GM12892 (cell line): Measurements from ENCODE around the gene TRIM33.

Source experiments
- DNase-seq: peaks from one replicate; pipeline ENCODE4 v3.0.0; 2011; ENCODE audit not compliant: insufficient read length
- FAIRE-seq: peaks from 2 replicates; lab custom pipeline; 2011; peaks lifted over from hg19 to GRCh38; lab: Jason Lieb, UNC
- POLR2A ChIP-seq: IDR thresholded peaks from 2 replicates; pipeline ENCODE4 v1.6.1; 2011; ENCODE audit warnings: low read depth, low read length, control low read depth
- POLR2AphosphoS5 ChIP-seq: IDR thresholded peaks from 2 replicates; pipeline ENCODE4 v1.6.1; 2011; ENCODE audit warnings: low read depth, low read length, control low read depth
- TAF1 ChIP-seq: IDR thresholded peaks from 2 replicates; pipeline ENCODE4 v1.6.1; 2011; ENCODE audit warnings: low read depth, mild to moderate bottlenecking, control low read depth, low read length, borderline replicate concordance

Gene TRIM33

GRCh38 chr1:114509596-114510273 is 1.3 kb downstream of the TRIM33 start:
- TF ChIP-seq TAF1 (no peak), POLR2AphosphoS5 (no peak), POLR2A (no peak)
- no peak for FAIRE-seq
- no peak for DNase-seq

- no peak for DNase-seq
- TF ChIP-seq TAF1 (no peak), POLR2A (no peak), POLR2AphosphoS5 (no peak)
- FAIRE-seq: no peak
These were observed 2.6 kb downstream of the TRIM33 start for GRCh38 chr1:114508386-114508898.

GRCh38 chr1:114507513-114507912 is 3.5 kb downstream of the TRIM33 start:
- DNase-seq: no peak
- no peak for FAIRE-seq
- TF ChIP-seq TAF1 (no peak), POLR2A (no peak), POLR2AphosphoS5 (no peak)

GRCh38 chr1:114505148-114505561 is 5.8 kb downstream of the TRIM33 start:
- DNase-seq: no peak
- TF ChIP-seq TAF1 (no peak), POLR2A (no peak), POLR2AphosphoS5 (no peak)
- no peak for FAIRE-seq

GRCh38 chr1:114503916-114504422 is 7.0 kb downstream of the TRIM33 start:
- no peak for FAIRE-seq
- TF ChIP-seq TAF1: no peak
- TF ChIP-seq POLR2A: no peak
- no peak for TF ChIP-seq POLR2AphosphoS5
- no peak for DNase-seq

- no peak for DNase-seq
These were observed 8.9 kb downstream of the TRIM33 start for GRCh38 chr1:114502080-114502479.

GRCh38 chr1:114499478-114499877 is 11.5 kb downstream of the TRIM33 start:
- FAIRE-seq (no peak), DNase-seq (no peak)
- TF ChIP-seq POLR2AphosphoS5: no peak
- no peak for TF ChIP-seq TAF1
- TF ChIP-seq POLR2A: no peak

More at GRCh38 chr1:114502080-114502479, 8.9 kb downstream of the TRIM33 start:
- FAIRE-seq: no peak
- TF ChIP-seq TAF1: no peak
- no peak for TF ChIP-seq POLR2AphosphoS5
- TF ChIP-seq POLR2A: no peak

GRCh38 chr1:114496089-114496488 is 14.9 kb downstream of the TRIM33 start:
- DNase-seq: no peak
- FAIRE-seq: no peak

GRCh38 chr1:114495486-114495885 is 15.5 kb downstream of the TRIM33 start:
- DNase-seq (no peak), FAIRE-seq (no peak)
- TF ChIP-seq POLR2AphosphoS5: no peak
- no peak for TF ChIP-seq TAF1
- TF ChIP-seq POLR2A: no peak

More at GRCh38 chr1:114496089-114496488, 14.9 kb downstream of the TRIM33 start:
- TF ChIP-seq TAF1: no peak
- no peak for TF ChIP-seq POLR2A
- no peak for TF ChIP-seq POLR2AphosphoS5

GRCh38 chr1:114492978-114493377 is 18.0 kb downstream of the TRIM33 start:
- DNase-seq: no peak
- TF ChIP-seq POLR2A (no peak), TAF1 (no peak), POLR2AphosphoS5 (no peak)
- no peak for FAIRE-seq

GRCh38 chr1:114490274-114490693 is 20.7 kb downstream of the TRIM33 start:
- FAIRE-seq (no peak), DNase-seq (no peak)
- TF ChIP-seq POLR2AphosphoS5 (no peak), TAF1 (no peak), POLR2A (no peak)

- DNase-seq (no peak), FAIRE-seq (no peak)
- TF ChIP-seq TAF1 (no peak), POLR2AphosphoS5 (no peak), POLR2A (no peak)
These were observed 22.3 kb downstream of the TRIM33 start for GRCh38 chr1:114488739-114489138.
